GM20431 (cell line): Measurements from ENCODE around the gene BCAS4.
"Not testable (repeated sequence)": the region's sequence is repeated elsewhere in the genome, so short reads cannot be mapped to it uniquely, and the experiment has no call there.

Experiments used
- in situ Hi-C: fragments of 300-500 bp; cut with MseI, MboI; formaldehyde crosslinking; loops from one replicate; pipeline ENCODE4 v1.15.0; 2020; ENCODE audit warnings: low sequenced_read_pairs; ENCODE audit not compliant: unreplicated experiment

Gene BCAS4

DNA sequence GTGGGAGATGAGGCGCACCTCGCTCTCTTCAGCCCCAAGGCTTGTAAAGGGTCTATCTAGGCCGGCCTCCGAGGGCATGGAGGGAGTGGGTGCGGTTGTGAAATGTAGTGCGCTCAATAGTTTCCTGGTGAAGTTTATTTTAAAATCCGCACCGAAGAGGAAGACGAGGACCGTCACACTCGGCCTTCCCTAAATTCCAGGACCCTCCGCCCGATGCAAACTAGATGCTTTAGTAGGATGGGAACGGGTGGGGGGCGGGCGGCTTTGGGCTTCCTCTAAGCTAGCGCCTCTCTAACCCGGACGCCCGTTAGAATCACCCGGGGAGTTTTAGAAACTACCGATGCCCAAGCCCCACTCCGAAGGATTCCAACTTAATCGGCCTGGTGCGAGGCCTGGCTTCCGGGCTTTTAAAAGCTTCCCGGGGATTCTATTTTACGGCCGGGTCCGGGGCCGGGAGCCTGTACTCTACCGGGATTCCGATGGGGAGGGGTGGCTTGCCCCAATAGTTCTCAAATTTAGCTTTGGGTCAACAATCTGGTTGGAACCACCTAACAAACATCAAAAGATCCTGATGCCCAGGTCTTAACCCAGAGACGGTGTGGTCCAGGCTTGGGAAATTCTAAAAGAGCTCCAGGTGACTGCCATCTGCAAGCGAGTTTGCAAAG lies 548 bp upstream of the BCAS4 start:
- in situ Hi-C loops = loop anchor here (25.0 kb wide), 1 partner anchor 518 kb away; no protein-coding TSS in a partner anchor

- in situ Hi-C loops = loop anchor here (25.0 kb wide), 1 partner anchor 515 kb away; no protein-coding TSS in a partner anchor
These were observed 2.3 kb downstream of the BCAS4 start for GRCh38 chr20:50797142-50797541.

- in situ Hi-C loops = loop anchor here (25.0 kb wide), 1 partner anchor 514 kb away; no protein-coding TSS in a partner anchor
These were observed 3.8 kb downstream of the BCAS4 start for GRCh38 chr20:50798650-50799049.

- in situ Hi-C loops = loop anchor here (25.0 kb wide), 1 partner anchor 513 kb away; no protein-coding TSS in a partner anchor
These were observed 4.5 kb downstream of the BCAS4 start for GRCh38 chr20:50799176-50799889.

- in situ Hi-C loops = loop anchor here (25.0 kb wide), 1 partner anchor 512 kb away; no protein-coding TSS in a partner anchor
These were observed 5.2 kb downstream of the BCAS4 start for GRCh38 chr20:50799890-50800550.

DNA sequence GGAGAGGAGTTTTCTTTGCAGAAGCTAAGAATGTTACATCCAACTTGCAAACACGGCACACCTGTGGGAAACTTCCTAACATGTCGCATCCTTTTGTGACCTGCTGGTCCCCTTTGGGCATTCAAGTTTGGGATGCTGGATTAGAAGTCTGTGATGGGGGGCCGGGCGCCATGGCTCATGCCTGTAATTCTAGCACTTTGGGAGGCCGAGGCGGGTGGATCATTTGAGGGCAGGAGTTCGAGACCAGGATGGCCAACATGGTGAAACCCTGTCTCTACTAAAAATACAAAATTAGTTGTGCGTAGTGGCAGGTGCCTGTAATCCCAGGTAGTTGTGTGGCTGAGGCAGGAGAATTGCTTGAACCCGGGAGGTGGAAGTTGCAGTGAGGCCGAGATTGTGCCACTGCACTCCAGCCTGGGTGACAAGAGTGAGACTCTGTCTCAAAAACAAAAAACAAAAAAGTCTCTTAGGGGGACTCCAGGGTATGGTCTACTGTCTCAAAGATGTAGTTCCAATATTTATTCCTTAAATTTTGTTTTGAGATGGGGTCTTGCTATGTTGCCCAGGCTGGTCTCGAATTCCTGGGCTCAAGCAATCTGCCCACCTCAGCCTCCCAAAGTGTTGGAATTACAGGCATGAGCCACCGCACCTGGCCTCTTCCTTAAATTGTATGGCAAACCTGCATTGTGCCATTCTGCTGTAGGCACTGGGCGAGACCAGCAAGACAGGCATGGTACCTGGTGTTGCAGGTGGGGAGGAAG lies 6.3 kb downstream of the BCAS4 start:
- in situ Hi-C loops = not testable (repeated sequence)

DNA sequence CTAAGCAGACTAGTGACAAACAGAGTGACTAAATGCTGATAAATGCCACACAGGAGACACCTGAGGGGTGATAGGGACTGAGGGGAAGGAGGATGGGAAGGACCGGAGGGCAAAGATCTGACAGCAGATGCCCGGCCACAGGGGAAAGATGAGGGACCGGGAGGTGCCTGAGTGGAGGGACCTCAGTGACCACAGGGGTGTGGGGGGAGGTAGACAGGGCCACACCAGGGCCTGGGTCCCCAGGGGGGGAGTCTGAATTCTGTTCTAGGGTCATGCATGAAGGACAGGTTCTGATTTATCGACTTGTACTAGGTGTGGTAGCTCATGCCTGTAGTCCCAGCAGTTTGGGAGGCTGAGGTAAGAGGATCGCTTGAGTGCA lies 6.9 kb downstream of the BCAS4 start:
- in situ Hi-C loops = no loop called here

DNA sequence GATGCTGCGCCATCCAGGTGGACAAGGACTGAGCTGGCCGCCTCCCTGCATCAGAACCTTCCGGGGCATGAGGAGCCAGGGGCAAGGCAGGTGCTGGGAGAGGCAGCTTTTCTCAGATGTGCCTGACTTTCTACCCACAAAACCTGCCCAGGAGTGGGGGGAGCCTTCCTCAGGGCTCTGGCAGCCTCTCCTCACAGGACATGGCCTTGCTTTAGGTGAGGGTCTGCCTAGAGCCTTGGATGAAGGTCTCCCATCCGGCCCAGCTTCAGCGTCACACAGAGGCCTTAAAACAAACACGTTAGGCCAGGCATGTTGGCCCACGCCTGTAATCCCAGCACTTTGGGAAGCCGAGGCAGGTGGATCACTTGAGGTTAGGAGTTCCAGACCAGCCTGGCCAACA lies 7.4 kb downstream of the BCAS4 start:
- in situ Hi-C loops = no loop called here

DNA sequence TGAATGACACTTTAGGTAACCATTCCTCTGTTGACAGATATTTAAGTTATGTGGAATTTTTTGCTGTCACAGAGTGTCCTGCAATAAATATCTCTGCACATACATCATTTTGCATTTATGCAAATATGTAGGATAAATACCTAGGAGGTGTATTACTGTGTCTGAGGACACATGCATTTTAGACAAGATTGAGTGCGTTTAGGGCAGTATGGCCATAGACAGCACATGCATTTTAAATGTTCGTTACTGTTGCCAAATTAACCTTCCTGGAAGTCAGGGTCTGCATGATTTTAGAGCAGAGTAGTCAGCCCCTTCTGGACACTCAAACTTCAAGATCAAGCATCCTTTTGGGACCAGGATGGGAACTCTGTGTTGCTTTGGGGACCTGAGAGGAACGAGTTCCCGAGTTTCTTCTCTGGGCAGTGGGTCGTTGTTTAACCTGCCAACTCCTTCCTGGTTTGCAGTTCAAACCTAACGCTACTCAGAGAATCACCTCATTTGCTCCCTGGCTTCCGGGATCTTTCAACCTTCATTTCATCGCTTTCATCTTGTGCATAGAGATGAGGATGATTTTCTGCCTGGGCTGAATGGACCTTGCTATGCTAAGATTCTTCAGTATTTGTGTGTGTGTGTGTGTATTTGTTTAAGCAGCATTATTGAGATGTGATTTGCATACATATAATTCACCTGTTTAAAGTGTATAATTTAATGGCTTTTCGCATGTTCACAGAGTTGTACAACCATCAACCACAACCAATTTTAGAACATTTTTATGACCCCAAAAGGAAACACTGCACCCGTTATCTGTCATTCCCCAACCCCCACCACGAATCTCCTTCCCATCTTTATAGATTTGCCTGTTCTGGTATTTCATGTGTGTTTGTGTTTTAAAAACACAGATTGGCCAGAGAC lies 9.8 kb downstream of the BCAS4 start:
- in situ Hi-C loops = no loop called here

DNA sequence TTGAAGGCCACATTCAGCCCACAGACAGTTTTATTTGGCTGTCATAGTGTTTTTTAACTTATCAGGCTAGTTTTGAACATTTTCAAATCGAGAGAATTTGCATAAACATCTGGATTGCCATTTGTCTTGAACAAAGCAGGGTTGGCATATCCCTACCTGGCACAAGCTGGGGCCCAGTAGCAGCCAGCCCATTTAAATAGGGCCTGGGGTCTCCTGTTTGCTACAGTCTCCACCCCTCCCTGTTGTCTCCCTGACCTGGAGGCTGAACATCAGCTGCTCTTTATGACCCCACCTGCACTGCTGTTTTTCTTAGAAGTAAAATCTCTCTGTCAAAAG lies 10.5 kb downstream of the BCAS4 start:
- in situ Hi-C loops = no loop called here

GRCh38 chr20:50806126-50806768 lies 11.4 kb downstream of the BCAS4 start:
- in situ Hi-C loops = no loop called here

DNA sequence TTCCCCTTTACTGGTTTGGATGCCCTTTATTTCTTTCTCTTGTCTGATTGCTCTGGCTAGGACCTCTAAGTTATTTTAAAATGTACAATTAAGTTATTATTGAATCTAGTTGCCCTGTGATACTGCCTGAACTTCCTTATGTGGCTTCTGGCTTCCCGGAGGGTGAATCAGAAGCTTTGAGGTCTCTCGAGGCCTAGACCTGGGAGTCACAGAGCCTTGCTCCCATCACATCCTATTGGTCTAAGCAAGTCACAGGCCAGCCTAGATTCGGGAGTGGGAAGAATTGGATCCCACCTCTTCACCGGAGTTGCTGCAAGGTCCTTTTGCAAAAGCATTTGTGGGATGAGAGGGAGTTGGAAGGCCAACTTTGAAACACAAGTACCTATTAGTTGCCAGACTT lies 15.2 kb downstream of the BCAS4 start:
- in situ Hi-C loops = loop anchor here (10.0 kb wide), 1 partner anchor 115 kb away; no protein-coding TSS in a partner anchor

DNA sequence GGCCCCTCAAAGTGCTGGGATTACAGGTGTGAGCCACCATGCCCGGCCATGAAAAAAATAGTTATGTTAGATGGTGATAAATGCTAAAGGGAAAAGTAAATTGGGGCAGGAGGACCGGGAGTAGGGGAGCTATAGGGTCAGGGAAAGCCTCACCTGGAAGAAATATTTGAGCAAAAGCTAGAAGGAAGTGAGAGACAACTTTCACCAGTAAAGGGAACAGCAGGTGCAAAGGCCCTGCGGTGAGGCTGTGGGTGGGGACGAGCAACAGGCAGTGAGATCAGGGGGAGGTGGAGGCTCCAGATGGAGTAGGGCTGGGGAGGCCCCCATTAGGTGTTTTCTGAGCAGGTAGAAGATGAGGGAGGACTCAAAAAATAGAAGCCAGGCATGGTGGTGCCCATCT lies 16.0 kb downstream of the BCAS4 start:
- in situ Hi-C loops = loop anchor here (10.0 kb wide), 1 partner anchor 114 kb away; no protein-coding TSS in a partner anchor

- in situ Hi-C loops = loop anchor here (10.0 kb wide), 1 partner anchor 112 kb away; no protein-coding TSS in a partner anchor
These were observed 18.3 kb downstream of the BCAS4 start for GRCh38 chr20:50813101-50813643.

DNA sequence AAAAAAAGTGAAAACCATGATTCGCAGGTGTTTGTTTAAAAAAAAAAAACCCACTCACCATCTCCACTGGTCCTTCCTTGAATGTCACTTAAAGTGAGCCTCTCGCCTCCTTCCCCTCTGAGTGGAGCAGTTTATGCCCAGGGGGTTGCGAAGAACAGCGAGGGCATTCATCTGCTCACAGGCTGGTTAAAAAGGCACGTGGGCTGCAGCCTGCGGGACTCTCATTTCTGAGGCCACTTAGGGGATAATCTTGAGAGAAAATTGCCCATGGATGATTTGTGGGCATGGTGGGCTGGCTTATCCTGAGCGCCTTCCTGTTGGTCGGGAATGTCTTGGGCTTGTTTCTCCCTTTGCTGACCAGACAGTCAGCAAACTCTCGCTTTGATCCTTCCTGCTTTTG lies 18.9 kb downstream of the BCAS4 start:
- in situ Hi-C loops = loop anchor here (10.0 kb wide), 1 partner anchor 111 kb away; no protein-coding TSS in a partner anchor

DNA sequence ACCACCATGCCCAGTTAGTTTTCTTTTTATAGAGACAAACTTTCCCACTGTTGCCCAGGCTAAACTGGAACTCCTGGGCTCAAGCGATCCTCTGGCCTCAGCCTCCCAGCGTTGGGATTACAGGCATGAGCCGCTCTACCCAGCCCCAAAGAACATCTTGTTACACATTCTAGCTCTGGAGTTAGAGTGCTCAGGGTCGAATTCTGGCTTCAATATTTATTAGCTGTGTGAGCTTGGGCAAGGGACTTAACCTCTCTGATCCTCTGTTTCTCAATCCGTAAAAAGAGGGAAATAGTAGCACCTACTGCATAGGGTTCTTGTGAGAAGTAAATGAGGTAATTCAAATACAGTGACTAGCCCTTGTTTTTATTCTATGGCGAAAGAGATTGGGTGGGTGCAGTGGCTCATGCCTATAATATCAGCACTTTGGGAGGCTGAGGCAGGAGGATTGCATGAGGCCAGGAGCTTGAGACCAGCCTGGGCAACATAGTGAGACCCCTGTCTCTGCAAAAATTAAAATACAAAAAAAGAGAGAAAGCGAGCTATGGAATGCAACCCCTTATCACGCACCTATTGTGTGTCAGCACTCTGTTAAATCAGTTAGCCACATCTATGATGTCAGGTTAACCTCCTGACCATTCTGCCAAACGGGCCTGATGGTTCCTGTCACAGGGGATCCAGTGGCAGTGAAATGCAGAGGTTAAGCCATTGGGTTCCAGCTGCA lies 19.7 kb downstream of the BCAS4 start:
- in situ Hi-C loops = loop anchor here (10.0 kb wide), 1 partner anchor 110 kb away; no protein-coding TSS in a partner anchor

DNA sequence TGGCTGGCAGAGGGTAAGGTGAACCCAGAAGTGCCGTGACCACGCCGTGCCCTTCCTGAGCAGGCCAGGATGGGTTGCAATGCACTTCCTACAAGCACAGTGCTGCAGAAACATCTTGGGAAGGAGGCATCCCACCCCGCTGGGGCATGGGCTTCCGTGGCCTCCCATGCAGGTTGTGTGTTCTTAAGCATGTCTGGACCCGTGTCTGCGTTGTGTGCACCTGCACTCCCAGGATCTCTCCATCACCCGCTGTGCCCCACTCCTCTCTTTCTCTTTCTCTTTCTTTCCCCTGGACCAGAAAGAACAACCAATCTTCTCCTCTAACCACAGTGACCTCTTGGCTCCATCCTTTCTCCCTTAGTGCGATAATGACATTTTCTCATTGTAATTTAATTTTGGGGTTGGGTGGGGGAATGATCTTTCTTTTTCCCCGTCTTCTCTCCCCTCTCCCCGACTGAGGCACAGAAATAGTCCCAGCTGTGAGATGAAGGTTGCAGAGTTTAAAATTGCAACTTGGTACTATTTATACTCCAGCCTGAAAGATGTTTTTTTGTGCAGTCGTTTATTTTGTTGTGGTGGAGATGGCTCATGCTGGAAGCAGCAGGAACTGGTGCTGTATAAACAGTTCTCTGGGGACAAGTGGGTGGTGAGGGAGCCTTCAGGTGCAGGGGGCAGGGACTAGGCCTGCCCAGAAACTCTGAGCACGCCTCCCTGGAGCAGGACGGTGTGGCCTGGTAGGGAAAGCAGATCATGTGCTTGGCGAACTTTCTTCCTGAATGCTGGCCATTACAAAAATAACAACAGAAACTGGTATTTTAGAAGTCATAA lies 20.5 kb downstream of the BCAS4 start:
- in situ Hi-C loops = loop anchor here (10.0 kb wide), 1 partner anchor 109 kb away; no protein-coding TSS in a partner anchor
